Measurements from ENCODE around the gene CEP295NL.

The CEP295NL gene

GRCh38 chr17:78873519-78874340 is 29.3 kb downstream of the CEP295NL start:
- in situ Hi-C loops (cut with MboI; ENCODE audit: low sequenced_read_pairs), result no loop called here

GRCh38 chr17:78872486-78872885 is 30.5 kb downstream of the CEP295NL start:
- in situ Hi-C loops (cut with MboI; ENCODE audit: low sequenced_read_pairs), result no loop called here

DNA sequence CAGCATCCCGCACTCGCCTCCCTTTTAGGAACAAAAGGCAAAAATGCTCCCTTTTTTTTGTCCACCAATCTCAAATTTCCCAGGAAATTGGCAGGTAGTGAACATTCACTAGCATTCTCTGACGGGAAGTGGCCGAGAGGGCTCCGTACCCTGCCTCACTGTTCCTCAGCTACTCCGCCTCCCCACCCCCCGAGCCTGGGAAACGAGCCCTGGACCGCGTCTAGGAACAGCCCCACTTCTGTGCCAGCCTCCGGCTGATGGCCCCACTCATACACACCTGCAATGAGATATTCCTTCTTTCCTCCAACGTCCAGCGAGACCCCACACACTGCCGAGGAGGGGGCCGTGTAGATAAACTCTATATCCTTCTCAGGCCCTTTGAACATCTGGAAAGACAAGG is 32.4 kb downstream of the CEP295NL start:
- in situ Hi-C loops (cut with MboI; ENCODE audit: low sequenced_read_pairs), result no loop called here

- in situ Hi-C loops (cut with MboI; ENCODE audit: low sequenced_read_pairs), result loop anchor here (5.0 kb wide), 1 partner anchor 99 kb away; no protein-coding TSS in a partner anchor
Measured at GRCh38 chr17:78868391-78868790, 34.6 kb downstream of the CEP295NL start.

DNA sequence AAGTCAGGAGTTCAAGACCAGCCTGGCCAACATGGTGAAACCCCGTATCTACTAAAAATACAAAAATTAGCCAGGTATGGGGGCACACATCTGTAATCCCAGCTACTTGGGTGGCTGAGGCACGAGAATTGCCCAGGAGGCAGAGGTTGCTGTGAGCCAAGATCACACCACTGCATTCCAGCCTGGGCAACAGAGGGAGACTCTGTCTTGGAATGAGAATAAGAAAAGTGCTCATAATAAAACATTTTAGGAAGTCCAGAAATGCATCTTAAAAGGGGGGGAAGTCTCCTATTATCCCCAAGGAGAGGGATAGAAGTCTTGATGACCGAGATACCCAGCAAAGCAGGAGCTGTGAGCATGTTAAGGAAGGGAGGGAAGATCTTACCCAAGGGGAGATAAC is 36.0 kb downstream of the CEP295NL start:
- in situ Hi-C loops (cut with MboI; ENCODE audit: low sequenced_read_pairs), result loop anchor here (5.0 kb wide), 1 partner anchor 100 kb away; no protein-coding TSS in a partner anchor

GRCh38 chr17:78865682-78866390 is 37.2 kb downstream of the CEP295NL start:
- in situ Hi-C loops (cut with MboI; ENCODE audit: low sequenced_read_pairs), result loop anchor here (5.0 kb wide), 1 partner anchor 101 kb away; no protein-coding TSS in a partner anchor

DNA sequence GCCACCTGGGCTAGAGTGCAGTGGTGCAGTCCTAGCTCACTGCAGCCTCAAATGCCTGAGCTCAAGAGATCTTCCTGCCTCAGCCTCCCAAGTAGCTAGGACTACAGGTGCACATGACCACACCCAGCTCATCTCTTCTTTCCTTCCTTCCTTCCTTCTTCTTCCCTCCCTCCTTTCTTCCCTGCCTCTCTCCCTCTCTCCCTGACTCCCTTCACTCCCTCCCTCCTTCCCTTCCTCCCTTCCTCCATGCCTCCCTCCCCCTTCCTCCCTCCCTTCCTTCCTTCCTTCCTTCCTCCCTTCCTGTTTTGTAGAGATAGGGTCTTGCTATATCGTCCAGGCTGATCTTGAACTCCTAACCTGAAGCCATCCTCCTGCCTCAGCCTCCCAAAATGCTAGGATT is 38.9 kb downstream of the CEP295NL start:
- in situ Hi-C loops (cut with MboI; ENCODE audit: low sequenced_read_pairs), result no loop called here

DNA sequence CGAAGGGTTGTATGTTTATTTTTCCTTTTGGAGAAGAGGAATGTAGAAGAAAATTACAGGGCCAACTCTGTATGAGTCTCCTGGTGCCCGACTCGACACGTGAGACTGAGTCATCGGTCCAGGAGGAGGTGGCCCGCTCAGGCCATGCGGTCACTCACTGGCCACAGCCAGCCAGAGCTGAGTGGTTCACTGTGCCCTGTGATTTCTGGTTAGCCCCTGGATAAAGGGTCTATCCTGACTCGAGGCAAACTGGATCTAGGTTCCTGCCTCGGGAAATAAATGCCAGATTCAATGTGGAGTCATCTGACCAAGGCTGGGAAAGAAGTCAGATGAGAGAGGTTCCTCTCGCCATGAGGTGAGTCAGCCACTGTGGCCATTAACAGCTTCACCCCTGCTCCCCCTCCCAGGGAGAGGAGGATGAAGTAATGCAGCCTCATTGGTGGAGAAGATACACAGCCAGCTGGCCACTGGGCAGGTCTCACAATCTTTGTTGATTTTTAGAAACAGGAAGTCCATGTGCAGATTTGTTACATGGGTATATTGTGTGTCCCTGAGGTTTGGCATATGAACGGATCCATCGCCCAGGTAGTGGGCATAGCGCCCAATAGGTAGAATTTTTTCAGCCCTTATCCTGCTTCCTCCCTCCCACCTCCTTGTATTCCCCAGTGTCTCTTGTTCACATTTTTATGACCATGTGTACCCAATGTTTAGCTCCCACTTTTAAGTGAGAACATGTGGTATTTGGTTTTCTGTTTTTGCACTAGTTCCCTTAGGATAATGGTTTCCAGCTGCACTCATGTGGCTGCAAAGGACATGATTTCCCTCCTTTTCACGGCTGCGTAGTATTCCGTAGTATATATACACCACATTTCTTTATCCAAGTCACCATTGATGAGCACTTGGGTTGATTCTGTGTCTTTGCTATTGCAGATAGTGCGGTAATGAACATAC is 40.7 kb downstream of the CEP295NL start:
- in situ Hi-C loops (cut with MboI; ENCODE audit: low sequenced_read_pairs), result no loop called here

- in situ Hi-C loops (cut with MboI; ENCODE audit: low sequenced_read_pairs), result no loop called here
Measured at GRCh38 chr17:78861229-78861628, 41.8 kb downstream of the CEP295NL start.

- in situ Hi-C loops (cut with MboI; ENCODE audit: low sequenced_read_pairs), result no loop called here
Measured at GRCh38 chr17:78859051-78859450, 44.0 kb downstream of the CEP295NL start.

DNA sequence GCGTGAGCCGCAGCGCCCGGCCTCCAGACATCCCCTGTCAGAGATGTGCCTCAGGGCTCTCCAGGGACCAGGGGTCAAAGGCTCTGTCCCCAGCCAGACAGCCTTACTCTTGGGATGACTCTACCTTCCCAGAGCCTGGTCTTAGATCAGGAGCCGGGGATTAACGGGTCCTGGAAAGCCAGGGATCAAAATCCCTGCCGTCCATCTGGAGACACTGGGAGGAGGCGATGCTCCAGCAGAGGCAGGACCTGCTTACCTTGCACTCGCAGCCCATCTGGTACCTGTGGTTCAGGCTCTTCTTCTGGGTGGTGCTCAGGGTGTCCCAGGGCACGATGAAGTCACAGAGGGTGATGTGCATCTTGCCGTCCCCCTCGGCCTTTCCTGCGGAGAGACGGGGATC is 45.7 kb downstream of the CEP295NL start:
- in situ Hi-C loops (cut with MboI; ENCODE audit: low sequenced_read_pairs), result no loop called here

- in situ Hi-C loops (cut with MboI; ENCODE audit: low sequenced_read_pairs), result no loop called here
Measured at GRCh38 chr17:78855561-78856165, 47.3 kb downstream of the CEP295NL start.

- in situ Hi-C loops (cut with MboI; ENCODE audit: low sequenced_read_pairs), result no loop called here
Measured at GRCh38 chr17:78854508-78854907, 48.5 kb downstream of the CEP295NL start.

- in situ Hi-C loops (cut with MboI; ENCODE audit: low sequenced_read_pairs), result no loop called here
Measured at GRCh38 chr17:78853926-78854394, 49.0 kb downstream of the CEP295NL start.

DNA sequence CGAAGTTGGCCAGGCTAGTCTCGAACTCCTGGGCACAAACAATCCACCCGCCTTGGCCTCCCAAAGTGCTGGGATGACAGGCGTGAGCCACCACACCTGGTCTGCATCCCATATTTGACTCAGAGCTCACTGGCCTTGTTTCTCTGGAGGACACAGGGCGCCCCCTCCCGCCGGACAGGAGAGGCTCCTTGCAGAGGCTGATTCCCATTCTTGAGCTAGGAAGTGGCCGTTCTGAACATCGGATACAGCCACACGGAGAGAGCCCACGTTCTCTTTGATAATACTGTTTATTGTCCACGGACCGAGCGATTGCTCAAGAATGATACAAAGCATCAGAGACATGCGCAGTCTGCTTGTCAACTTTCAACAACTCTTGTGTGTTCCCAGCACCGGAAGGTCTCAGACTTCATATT is 50.3 kb downstream of the CEP295NL start:
- in situ Hi-C loops (cut with MboI; ENCODE audit: low sequenced_read_pairs), result no loop called here

DNA sequence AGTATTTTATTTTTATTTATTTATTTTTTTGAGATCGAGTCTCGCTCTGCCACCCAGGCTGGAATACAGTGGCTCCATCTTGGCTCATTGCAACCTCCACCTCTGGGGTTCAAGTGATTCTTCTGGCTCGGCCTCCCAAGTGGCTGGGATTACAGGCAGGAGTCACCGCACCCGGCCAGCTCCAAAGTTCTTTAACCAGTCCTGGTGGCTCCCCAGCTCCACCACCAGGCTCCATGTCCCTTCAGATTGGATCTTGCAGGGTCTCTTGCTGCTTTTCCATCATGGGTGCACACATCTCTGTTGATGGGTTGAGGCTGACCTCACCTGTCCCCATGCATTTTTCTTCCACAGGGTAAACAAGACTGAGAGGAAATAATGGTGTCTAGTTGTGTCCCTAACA is 54.0 kb downstream of the CEP295NL start:
- in situ Hi-C loops (cut with MboI; ENCODE audit: low sequenced_read_pairs), result no loop called here

GRCh38 chr17:78847052-78847451 is 55.9 kb downstream of the CEP295NL start:
- in situ Hi-C loops (cut with MboI; ENCODE audit: low sequenced_read_pairs), result no loop called here

- in situ Hi-C loops (cut with MboI; ENCODE audit: low sequenced_read_pairs), result no loop called here
Measured at GRCh38 chr17:78844301-78845005, 58.5 kb downstream of the CEP295NL start.

DNA sequence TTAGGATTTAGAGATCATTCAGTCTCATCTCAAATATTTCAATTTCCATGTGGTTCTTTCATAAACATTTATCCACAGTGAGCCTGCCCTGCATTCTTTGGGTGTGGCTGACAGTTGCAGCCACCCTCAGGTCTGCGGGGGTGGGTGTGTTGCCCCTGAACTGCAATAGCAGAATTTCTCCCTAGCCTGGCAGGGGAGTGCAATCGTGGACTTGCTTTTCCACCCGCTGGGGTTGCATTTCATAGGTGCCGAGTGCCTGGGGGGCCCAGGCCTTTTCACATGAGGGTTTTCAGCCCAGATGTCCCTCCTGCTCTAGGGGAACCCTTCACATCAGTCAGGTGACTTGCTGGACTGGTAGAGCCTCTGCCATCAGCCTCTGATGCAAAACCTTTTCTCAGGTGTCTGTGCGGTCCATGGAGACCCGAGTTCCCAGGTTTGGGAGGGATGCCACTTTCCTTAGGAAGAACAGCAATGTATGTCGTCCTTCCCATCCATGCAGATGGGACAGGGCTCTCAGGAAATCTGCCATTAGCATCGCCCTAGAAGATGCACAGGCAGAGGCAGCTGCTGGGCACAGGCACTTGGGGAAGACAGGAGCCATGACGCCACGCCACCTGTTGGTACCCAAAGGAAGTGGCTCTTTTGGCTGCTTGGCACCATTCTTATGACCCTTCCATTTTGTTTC is 60.0 kb downstream of the CEP295NL start:
- in situ Hi-C loops (cut with MboI; ENCODE audit: low sequenced_read_pairs), result no loop called here
